ENCODE results near the gene TOMM5.

DNA sequence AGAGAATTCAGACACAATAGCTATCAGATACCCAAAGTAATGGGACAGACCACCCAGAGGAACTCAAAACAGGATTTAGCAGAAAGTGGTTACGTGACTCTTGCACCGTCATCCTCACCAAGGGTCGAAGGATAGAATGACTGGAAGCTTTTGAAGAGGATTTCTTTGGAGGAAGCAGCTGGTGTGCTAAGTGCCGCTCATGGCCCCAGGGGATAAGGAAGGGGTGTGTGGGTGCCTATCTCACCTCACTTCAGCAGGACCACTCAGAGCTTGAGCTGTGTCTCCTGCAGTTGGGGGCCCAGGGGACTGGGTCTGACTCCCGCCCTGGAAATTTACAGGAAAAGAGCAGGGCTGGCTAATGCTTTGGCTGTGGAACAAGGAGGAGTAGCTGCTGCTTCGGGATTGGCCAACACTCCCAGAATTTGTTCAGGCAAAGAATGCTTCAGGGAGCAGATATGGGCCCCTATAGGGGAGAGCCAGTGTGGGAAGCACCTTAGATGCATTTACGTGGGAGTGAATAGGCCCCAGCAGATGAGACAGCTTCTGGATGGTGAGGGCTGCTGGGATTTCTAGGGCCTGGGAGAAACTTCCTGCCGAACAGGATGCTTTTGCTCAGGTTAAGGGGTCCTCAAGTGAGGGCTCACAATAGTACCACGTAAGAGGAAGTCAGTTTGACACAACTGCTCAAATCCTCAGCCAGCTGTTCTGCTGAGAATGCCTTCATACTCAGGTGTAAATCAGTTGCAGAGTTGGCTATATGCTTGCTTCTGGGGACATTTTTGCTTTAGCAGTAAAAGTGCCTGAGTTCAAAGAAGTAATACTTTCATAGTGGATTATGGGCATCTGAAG, 29.1 kb upstream of the TOMM5 start:
- TF ChIP-seq TAF1 (IDR thresholded peaks at IDR 0.05; ENCODE audit: borderline replicate concordance, insufficient read depth, low read length): no peak
- TF ChIP-seq POLR2AphosphoS5 (IDR thresholded peaks at IDR 0.05; ENCODE audit: low read depth, low read length): no peak
- TF ChIP-seq, protein P1, sequence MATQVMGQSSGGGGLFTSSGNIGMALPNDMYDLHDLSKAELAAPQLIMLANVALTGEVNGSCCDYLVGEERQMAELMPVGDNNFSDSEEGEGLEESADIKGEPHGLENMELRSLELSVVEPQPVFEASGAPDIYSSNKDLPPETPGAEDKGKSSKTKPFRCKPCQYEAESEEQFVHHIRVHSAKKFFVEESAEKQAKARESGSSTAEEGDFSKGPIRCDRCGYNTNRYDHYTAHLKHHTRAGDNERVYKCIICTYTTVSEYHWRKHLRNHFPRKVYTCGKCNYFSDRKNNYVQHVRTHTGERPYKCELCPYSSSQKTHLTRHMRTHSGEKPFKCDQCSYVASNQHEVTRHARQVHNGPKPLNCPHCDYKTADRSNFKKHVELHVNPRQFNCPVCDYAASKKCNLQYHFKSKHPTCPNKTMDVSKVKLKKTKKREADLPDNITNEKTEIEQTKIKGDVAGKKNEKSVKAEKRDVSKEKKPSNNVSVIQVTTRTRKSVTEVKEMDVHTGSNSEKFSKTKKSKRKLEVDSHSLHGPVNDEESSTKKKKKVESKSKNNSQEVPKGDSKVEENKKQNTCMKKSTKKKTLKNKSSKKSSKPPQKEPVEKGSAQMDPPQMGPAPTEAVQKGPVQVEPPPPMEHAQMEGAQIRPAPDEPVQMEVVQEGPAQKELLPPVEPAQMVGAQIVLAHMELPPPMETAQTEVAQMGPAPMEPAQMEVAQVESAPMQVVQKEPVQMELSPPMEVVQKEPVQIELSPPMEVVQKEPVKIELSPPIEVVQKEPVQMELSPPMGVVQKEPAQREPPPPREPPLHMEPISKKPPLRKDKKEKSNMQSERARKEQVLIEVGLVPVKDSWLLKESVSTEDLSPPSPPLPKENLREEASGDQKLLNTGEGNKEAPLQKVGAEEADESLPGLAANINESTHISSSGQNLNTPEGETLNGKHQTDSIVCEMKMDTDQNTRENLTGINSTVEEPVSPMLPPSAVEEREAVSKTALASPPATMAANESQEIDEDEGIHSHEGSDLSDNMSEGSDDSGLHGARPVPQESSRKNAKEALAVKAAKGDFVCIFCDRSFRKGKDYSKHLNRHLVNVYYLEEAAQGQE (IDR thresholded peaks at IDR 0.05; ENCODE audit: insufficient read depth in 1 of 2, low read depth in 2 of 2, low read length in 2 of 2): no peak
- no peak for TF ChIP-seq SIN3A (IDR thresholded peaks at IDR 0.05; ENCODE audit: borderline replicate concordance, insufficient read depth, low read length)
- no peak for TF ChIP-seq FOXP2 (optimal IDR thresholded peaks at IDR 0.05; ENCODE audit: borderline replicate concordance, extremely low read depth, extremely low read length, insufficient read depth)

All from PFSK-1 (cell line).